Measurements from ENCODE around the gene SCG2. TPM values are rescaled to one million over a fixed set of nuclear protein-coding genes. Genes with fewer than 3 reads are reported as not detected.

Gene SCG2
- total RNA-seq, 2 experiments from 2014 or later, result not detected

DNA sequence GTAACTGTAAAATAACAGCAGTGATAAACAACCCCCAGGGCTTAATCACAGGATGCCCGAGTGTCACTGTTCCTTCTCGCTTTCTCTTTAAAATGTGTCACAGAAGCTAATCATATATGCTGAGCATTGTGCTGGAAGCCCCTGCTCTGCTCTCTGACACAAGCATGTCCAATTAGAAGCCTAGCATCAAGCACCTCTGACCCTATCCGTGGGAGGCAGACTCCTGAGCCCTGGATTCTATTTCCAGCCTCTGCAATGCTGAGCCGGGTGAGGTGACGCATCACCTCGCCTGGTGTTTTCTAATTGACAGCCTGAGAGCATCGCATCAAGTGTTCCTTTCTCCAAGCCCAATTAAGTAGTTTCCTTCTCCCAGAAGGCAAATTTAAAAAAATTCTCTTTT is 19.7 kb upstream of the SCG2 start:
- Mint-ChIP-seq H3K4me1 (peaks cover 3% of the 10 kb centered on the region), H3K4me3 (no peak overlapping the region), H3K36me3 (no peaks in the 10 kb centered on the region), H3K9me3 (no peaks in the 10 kb centered on the region), H3K27ac (no peak overlapping the region), H3K27me3 (peaks cover 18% of the 10 kb centered on the region)
- DNase-seq, result no peak

DNA sequence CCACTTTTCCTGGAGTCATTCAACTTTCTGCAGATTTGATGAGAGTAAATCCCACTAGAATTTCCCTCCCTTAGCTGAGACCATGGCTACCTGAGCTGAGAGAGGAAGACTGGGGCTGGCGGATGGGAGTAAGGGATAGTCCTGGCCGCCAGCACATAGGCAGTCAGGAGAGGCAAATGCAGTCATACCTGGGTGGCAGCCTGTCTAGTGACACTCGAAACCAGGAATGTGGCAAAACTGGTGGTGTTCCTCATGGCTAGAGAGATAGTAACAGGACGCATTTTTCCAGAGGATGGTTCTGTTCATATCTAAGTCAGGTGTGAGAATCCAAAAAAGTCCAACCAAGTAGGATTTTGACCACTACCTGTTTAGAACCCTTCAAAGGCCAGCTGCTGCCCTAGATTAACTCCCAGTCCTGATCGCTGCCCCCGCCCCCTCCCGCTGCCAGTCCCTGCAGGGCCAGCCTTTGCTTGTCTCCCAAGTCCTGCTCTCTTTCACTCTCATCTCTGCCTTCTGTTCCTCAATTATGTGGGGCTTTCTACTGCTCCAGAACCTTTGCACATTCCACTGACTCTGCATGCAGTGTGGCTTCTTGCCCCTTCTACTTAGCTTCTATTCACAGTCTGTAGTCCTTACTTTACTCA is 17.4 kb upstream of the SCG2 start:
- DNase-seq, result no peak
- H3K36me3 Mint-ChIP-seq, result no peaks in the 10 kb centered on the region
- H3K27ac Mint-ChIP-seq, result no peak overlapping the region
- H3K27me3 Mint-ChIP-seq, result peaks cover 26% of the 10 kb centered on the region
- H3K4me3 Mint-ChIP-seq, result no peak overlapping the region
- no peaks in the 10 kb centered on the region for H3K9me3 Mint-ChIP-seq
- H3K4me1 Mint-ChIP-seq, result peaks cover 3% of the 10 kb centered on the region

DNA sequence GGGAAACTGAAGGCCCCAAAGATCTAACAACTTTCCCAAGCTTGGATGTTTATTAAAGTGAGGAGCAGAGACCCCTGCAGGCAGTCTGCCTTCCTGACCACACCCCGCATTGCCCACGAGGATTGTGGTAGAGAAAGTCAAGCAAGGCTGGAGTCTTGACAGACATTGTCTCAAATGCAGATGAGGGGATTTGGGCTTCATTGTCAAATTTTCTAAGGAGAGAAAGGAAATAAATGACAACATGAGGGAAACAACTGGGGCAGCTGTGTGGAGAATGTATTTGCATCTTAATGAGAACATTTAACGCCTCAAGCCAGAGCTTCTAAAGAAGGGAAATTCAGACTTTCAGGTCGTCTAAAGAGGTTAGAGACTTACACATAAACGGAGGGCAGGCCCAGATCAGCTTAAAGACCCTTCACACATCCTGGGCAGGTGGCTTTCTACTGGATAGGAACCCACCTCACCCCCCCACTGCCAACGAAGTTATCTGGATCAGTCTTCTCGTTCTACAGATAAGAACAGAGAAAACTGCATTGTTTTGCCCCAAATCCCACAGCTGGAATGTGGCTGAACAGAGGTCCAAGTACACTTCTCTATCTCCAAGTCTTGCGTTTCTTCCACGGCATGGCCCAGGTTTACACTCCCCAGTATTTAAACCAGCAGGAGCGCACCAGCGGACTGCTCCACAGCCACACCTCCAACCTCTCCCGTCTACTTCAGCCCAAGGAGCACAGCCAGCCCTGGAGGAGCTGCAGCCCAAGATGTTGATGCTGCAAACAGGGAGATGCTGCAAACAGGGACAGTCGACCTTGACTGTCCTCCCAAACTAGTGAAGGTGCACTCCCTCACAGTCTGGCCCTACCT is 16.2 kb upstream of the SCG2 start:
- DNase-seq, result no peak
- Mint-ChIP-seq H3K27me3 (peaks cover 38% of the 10 kb centered on the region), H3K4me3 (no peak overlapping the region), H3K27ac (no peak overlapping the region), H3K9me3 (no peaks in the 10 kb centered on the region), H3K36me3 (no peaks in the 10 kb centered on the region), H3K4me1 (peaks cover 5% of the 10 kb centered on the region)

DNA sequence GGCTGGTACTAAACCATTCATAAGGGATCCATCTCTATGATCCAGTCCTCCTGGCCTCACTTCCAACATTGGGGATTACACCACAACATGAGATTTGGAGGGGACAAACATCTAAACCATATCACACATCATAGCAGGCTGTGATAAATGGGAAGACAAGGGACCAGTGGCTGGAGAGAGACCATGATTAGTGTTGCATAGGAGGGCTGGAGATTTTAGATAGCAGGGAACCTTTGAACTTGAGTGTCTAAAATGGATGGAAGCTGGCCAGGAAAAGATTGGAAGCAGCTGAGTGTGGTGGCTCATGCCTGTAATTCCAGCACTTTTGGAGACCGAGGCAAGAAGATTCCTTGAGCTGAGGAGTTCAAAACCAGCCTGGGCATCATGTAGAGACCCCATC is 12.4 kb upstream of the SCG2 start:
- no peaks in the 10 kb centered on the region for H3K9me3 Mint-ChIP-seq
- DNase-seq, result no peak
- H3K27me3 Mint-ChIP-seq, result peaks cover 54% of the 10 kb centered on the region
- no peaks in the 10 kb centered on the region for H3K36me3 Mint-ChIP-seq
- peaks cover 5% of the 10 kb centered on the region for H3K4me1 Mint-ChIP-seq
- no peak overlapping the region for H3K27ac Mint-ChIP-seq
- no peak overlapping the region for H3K4me3 Mint-ChIP-seq

DNA sequence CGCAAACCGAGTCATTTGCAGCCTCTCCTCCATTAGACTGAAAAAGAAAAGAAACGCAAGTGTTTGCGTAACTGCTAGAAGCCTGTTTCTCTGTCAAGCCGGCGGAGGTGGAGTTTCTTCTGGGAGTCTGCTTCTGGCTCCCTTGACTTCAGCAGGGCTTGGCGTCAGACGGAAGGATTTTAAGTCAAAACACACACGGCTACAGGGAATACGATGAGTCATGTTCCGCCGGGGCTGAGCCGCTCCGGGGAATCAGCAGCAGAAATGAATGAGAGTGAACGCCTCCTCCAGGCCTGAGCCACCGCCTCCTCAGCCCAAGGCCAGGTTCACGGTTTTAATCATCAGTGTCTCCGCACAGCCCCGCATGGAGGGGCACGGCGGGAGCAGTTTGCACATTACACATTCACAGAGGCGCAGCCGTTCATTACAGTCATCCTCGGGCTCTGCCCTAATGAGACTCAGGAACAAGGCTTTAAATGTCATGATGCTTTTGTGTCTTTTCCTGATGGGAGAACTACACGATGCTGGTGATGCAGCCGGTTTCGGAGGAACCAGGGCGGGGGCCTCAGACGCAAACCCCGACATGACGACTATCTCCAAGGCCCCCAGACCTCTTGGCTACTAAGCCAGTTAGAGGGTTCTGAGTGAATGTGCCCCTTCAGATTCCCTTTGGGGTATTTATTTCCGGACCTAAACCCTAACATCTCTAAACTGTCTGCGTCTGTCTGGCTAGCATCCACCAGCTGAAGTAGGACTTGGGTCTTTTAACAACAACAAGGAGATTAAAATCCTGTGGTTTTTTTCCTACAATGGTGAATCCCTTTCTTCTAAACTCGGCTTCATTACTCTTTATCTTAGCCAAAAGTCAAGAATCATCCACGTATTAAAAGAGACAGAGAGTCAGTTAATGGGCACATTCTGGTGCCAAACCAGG is 11.1 kb upstream of the SCG2 start:
- H3K4me3 Mint-ChIP-seq, result no peak overlapping the region
- no peaks in the 10 kb centered on the region for H3K9me3 Mint-ChIP-seq
- no peaks in the 10 kb centered on the region for H3K36me3 Mint-ChIP-seq
- peaks cover 2% of the 10 kb centered on the region for H3K4me1 Mint-ChIP-seq
- H3K27ac Mint-ChIP-seq, result no peak overlapping the region
- H3K27me3 Mint-ChIP-seq, result peaks cover 54% of the 10 kb centered on the region
- DNase-seq, result no peak

DNA sequence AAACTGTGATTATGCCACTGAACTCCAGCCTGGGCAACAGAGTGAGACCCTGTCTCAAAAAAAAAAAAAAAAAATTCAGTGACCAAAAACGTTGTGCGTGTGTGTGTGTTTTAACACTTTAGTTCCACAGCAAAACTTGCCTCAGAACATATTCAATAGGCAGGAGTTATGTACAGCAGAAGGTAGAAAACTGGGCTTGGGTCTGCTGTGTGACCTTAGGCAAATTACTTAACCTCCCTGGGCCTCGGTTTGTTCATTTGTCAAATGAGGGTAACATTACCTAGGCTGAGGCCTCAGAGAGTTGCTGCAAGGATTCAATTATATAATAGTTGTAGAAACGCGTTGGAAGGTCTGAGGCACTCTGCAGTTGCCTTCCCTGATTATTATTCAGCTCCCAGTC is 10.3 kb upstream of the SCG2 start:
- no peak overlapping the region for H3K4me3 Mint-ChIP-seq
- H3K4me1 Mint-ChIP-seq, result peaks cover 2% of the 10 kb centered on the region
- no peaks in the 10 kb centered on the region for H3K9me3 Mint-ChIP-seq
- H3K27ac Mint-ChIP-seq, result no peak overlapping the region
- H3K27me3 Mint-ChIP-seq, result peaks cover 51% of the 10 kb centered on the region
- no peak for DNase-seq
- no peaks in the 10 kb centered on the region for H3K36me3 Mint-ChIP-seq

DNA sequence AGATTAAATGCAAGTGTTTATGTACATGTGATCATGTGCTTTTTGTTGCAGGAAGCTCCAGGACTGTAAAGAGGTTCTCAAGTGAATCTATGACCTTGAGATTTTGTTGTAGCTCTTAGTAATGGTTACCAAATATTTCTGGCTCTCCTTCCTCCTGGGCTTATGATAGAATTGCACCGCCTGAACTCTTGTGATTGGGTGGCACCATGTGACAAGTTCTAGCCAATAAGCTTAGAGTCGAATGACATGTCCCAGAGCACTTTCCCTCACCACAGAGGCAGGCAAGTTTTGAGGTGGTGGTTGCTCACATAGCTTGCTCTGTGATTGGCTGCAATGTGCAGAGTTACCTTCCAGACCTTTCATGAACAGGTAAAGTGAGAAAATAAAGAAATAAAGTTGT is 8.9 kb upstream of the SCG2 start:
- Mint-ChIP-seq H3K9me3 (no peaks in the 10 kb centered on the region), H3K4me3 (no peak overlapping the region), H3K4me1 (peaks cover 2% of the 10 kb centered on the region), H3K27ac (no peak overlapping the region), H3K36me3 (no peaks in the 10 kb centered on the region), H3K27me3 (peaks cover 51% of the 10 kb centered on the region)
- no peak for DNase-seq

DNA sequence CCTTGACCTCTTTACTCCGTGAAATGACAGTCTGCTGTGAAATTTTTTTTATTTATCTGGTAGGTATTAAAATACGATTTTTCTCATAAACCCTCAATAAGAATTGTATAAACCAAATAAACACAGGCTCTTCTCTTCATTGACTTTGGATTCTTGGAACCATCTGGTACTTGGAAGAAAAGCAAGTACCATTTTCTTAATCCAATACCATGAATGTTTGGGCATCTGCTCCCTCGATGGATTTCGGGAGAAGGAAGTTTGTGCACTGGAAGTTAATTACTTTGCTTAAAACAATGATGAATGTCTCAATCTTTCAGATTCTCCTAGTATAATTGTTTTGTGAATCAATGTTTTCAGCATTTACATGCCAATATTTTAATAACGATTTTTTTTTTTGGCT is 5.3 kb upstream of the SCG2 start:
- no peaks in the 10 kb centered on the region for H3K36me3 Mint-ChIP-seq
- peaks cover 23% of the 10 kb centered on the region for H3K27me3 Mint-ChIP-seq
- no peaks in the 10 kb centered on the region for H3K9me3 Mint-ChIP-seq
- no peak overlapping the region for H3K4me3 Mint-ChIP-seq
- no peak overlapping the region for H3K27ac Mint-ChIP-seq
- H3K4me1 Mint-ChIP-seq, result peaks cover 2% of the 10 kb centered on the region
- DNase-seq, result no peak

DNA sequence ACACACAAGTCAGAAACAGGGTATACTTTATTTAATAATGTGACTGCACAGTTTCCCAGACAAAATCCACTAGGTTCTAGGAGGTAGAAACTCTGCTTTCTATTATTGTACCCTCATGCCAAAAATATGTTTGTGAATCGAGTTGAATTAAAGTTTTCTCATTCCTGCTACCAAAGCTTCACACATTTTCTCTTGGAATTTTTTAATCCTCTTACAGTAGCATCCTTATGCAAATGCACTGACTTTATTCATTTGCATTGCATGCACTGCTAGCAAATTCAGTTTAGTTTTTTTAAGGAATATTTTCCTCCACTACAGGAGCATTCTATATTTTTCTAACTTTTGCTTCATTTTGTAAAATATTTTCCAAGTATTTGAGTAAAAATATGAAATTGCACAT is 4.8 kb upstream of the SCG2 start:
- Mint-ChIP-seq H3K27me3 (peaks cover 20% of the 10 kb centered on the region), H3K4me3 (no peak overlapping the region), H3K27ac (no peak overlapping the region), H3K4me1 (peaks cover 2% of the 10 kb centered on the region), H3K36me3 (no peaks in the 10 kb centered on the region), H3K9me3 (no peaks in the 10 kb centered on the region)
- no peak for DNase-seq

DNA sequence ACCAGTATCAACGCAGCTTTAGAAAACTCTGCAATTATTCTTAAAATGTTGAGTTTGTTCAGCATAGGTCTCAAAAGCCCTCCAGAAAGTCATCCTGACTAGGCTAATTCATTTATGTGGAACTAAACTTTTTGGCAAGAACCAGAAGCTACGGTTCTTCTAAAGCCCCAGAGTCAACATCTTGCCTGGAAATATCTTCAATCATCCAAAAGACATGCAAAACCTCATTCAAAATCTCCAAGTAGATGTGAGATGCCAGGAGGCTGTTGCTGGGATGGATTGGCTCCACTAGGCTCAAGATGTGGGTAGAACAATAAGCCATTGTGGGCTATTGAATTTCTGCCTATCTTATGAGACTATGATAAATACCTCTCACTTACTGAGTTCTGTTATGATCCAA is 2.1 kb upstream of the SCG2 start:
- Mint-ChIP-seq H3K27me3 (peaks cover 15% of the 10 kb centered on the region), H3K9me3 (no peaks in the 10 kb centered on the region), H3K27ac (no peak overlapping the region), H3K4me1 (peaks cover 2% of the 10 kb centered on the region), H3K4me3 (no peak overlapping the region), H3K36me3 (no peaks in the 10 kb centered on the region)
- no peak for DNase-seq

DNA sequence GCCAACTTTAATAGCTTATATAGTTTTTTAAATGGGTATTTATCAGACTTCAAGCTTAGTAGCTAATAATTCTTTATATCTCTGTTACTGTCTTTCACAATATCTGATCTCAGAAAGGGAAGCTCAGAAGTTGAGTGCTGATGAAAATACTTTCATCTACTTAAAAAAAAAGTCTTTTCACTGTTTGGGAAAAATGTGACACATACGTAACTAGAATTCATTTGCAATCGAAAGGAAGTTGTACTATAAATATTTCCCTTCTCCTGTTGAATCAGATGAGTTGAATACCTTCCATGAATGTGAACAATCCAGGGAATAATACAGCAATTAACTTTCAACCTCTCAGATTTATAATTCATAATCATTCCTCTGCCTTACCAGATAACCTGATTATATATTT is 811 bp upstream of the SCG2 start:
- no peaks in the 10 kb centered on the region for H3K9me3 Mint-ChIP-seq
- peaks cover 2% of the 10 kb centered on the region for H3K4me1 Mint-ChIP-seq
- peaks cover 15% of the 10 kb centered on the region for H3K27me3 Mint-ChIP-seq
- no peak overlapping the region for H3K27ac Mint-ChIP-seq
- H3K4me3 Mint-ChIP-seq, result no peak overlapping the region
- DNase-seq, result no peak
- no peaks in the 10 kb centered on the region for H3K36me3 Mint-ChIP-seq

DNA sequence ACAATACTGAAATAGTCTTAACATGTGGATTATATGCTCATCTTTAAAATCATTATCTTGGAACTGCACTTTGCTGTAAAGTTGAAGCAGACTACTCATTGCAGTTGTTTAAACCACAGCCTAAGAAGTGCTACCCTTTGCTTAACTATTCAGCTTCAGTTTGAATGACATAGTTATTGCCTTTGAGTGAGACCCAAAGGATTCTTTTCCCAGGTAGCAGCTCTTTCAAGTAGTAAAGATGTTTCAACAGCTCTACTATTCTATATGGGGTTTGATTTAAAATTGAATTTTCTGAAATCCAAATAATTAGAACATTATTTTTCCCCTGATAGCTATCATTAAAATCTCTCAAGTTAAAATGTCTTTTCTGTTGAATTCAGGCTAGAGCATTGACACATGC is 1.1 kb downstream of the SCG2 start:
- Mint-ChIP-seq H3K27ac (no peak overlapping the region), H3K27me3 (peaks cover 9% of the 10 kb centered on the region), H3K36me3 (no peaks in the 10 kb centered on the region)

DNA sequence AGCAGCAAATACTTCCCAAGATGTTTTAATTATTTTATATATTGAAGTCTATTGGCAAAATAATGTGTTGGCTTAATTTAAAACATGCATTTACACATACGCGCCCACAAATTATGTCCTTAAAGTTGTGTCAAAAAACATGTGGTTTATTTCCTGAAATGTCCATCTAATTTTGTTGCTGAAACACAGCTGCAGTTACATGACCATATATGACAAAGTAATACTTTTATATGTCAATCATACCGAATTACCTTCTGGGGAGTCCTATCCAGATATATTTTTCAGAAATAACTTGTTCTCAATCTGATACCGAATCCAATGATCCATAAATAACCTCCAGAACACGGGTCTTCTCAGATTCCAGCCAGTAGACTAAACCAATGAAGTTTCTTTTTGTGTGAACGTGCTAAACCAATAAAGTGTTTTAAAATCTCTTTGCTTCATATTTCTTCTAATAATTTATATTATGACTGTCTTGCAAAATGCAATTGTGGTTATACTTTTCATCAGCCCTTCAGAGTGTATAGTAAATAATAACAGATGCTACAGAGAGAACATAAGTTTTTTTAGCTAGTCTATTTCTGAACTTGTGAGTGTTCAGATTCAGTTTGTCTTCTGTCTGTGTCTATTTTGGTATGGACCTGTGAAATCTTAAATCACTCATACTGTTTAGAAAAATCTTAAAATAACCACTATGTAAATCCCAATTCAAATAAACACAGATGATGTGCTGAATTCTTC is 2.4 kb downstream of the SCG2 start:
- no peak for DNase-seq
- peaks cover 9% of the 10 kb centered on the region for H3K27me3 Mint-ChIP-seq
- no peaks in the 10 kb centered on the region for H3K36me3 Mint-ChIP-seq
- peaks cover 2% of the 10 kb centered on the region for H3K4me1 Mint-ChIP-seq
- no peak overlapping the region for H3K27ac Mint-ChIP-seq
- H3K9me3 Mint-ChIP-seq, result no peaks in the 10 kb centered on the region
- H3K4me3 Mint-ChIP-seq, result no peak overlapping the region

More for the DNA sequence above, 1.1 kb downstream of the SCG2 start:
- Mint-ChIP-seq H3K9me3 (no peaks in the 10 kb centered on the region), H3K4me3 (no peak overlapping the region), H3K4me1 (peaks cover 2% of the 10 kb centered on the region)
- no peak for DNase-seq

DNA sequence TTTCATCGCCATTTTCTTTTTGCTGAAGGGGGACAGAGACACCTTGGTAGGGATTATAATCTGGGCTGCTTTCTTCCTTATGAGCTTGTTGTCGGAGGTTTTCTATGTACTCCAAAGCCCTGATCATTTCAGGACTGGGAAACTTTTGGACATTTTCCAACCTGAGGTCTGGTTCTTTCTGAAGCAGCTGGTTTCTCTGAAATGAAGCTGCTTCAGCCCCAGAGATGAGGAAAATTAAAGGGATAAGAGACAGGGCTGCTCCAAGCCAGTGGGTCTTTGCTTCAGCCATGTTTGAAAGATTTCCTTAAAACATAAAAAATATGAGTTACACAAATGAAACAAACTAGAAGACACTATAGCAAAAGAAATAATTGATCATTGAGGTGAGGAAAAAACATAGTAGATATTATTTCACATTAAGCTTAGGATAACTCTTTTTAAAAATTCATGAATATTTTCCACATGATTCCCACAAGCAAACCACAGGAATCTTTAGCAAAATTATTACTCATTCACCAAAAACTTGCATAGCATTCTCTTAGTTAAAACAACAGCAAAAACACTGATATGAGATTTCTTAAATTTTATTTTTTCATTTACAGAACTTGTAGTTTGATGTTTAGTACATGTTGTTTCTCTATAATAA is 3.0 kb downstream of the SCG2 start:
- peaks cover 2% of the 10 kb centered on the region for H3K4me1 Mint-ChIP-seq
- H3K27me3 Mint-ChIP-seq, result peaks cover 9% of the 10 kb centered on the region
- H3K9me3 Mint-ChIP-seq, result no peaks in the 10 kb centered on the region

More for the DNA sequence above, 3.0 kb downstream of the SCG2 start:
- no peaks in the 10 kb centered on the region for H3K36me3 Mint-ChIP-seq
- H3K27ac Mint-ChIP-seq, result no peak overlapping the region
- H3K4me3 Mint-ChIP-seq, result no peak overlapping the region
- no peak for DNase-seq

Measured in activated naive CD8-positive, alpha-beta T cell treated with anti-CD3 and anti-CD28 coated beads for 36 hours (primary cell).